Stimulated activated CD8-positive, alpha-beta memory T cell treated with anti-CD3 and anti-CD28 coated beads, Interleukin-7, amount 100 ng/mL, for 48 hours (primary cell): ENCODE measurements around the gene ISYNA1.

Source experiments
- DNase-seq, 2 donors: peaks; one replicate each; pipeline ENCODE4 v3.0.0-alpha.2; 2020; ENCODE audit warnings: low read depth in 1 of 2; ENCODE audit errors: extremely low read depth in 1 of 2

The ISYNA1 gene

GRCh38 chr19:18397242-18398202, 40.4 kb downstream of the ISYNA1 start, which contains the start of gene LRRC25:
Gene LRRC25 (minus strand): TSS chr19:18397622. CDS start chr19:18396963, 659 bp downstream.
- DNase-seq, result no peak

- no peak for DNase-seq
Measured at GRCh38 chr19:18396471-18397241, 41.3 kb downstream of the ISYNA1 start.

- no peak for DNase-seq
Measured at GRCh38 chr19:18393836-18394235, 44.1 kb downstream of the ISYNA1 start.

- DNase-seq, result no peak
Measured at GRCh38 chr19:18392926-18393325, 45.0 kb downstream of the ISYNA1 start.

GRCh38 chr19:18392417-18392816, 45.5 kb downstream of the ISYNA1 start:
- no peak for DNase-seq

GRCh38 chr19:18391509-18392075, 46.3 kb downstream of the ISYNA1 start:
- DNase-seq, result no peak

GRCh38 chr19:18390065-18390907, 47.6 kb downstream of the ISYNA1 start:
- no peak for DNase-seq

GRCh38 chr19:18389726-18390064, 48.2 kb downstream of the ISYNA1 start:
- DNase-seq, result no peak

- DNase-seq, result no peak
Measured at GRCh38 chr19:18388960-18389725, 48.8 kb downstream of the ISYNA1 start.

GRCh38 chr19:18388100-18388959, 49.6 kb downstream of the ISYNA1 start:
- peak; percentile 48 to 77 for DNase-seq

- DNase-seq, result no peak
Measured at GRCh38 chr19:18386543-18387271, 51.2 kb downstream of the ISYNA1 start.

GRCh38 chr19:18385675-18386542, 52.0 kb downstream of the ISYNA1 start, which contains the start of gene GDF15:
Gene GDF15 (plus strand): TSS chr19:18386158. CDS start chr19:18386190, 32 bp downstream.
- DNase-seq, result no peak

GRCh38 chr19:18385359-18385674, 52.6 kb downstream of the ISYNA1 start:
- no peak for DNase-seq

- no peak for DNase-seq
Measured at GRCh38 chr19:18384775-18385174, 53.2 kb downstream of the ISYNA1 start.
